ENCODE data around the gene FKBP5.
A peak's percentile ranks its signal among the peaks of the same experiment; 100 is the strongest.

The FKBP5 gene

DNA sequence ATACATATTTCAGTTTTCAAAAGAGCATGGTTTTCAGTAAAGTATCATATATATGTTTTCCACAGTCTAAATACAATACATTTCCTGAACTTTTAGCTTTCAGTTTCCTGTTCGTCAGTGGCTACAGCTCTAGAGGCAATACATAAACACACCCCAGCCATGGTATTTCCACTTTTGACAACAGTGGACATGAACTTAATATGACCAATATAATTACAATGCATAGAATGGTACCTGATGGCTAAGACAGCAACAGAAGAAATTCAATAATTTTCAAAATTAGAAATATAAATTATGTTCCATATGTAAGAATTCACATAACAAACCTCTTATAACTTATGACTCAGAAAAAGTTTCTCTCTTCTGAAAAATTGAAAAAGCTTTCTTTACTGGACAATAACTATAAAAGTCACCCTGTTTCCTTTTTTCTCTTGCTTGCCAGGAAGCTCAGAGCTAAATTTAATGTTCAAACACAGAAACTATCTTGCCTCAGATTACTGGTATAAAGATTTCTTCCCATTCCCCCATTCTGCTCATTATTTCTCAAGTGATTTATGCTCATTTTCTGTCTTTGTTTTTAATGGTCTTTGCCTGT is 19.2 kb downstream of the FKBP5 start:
- H3K9me3 ChIP-seq (replicated peaks; ENCODE audit: insufficient read depth, low read length): no peaks in the 10 kb centered on the region
- H3K4me3 ChIP-seq (ENCODE audit: low read length): peak overlapping the region; percentile 31
- peak overlapping the region; percentile 66; the same call in 1 of the 2 replicates for H3K27ac ChIP-seq (ENCODE audit: low read length)
- no peaks in the 10 kb centered on the region for H3K36me3 ChIP-seq (replicated peaks; ENCODE audit: insufficient read depth, low read length)
- TF ChIP-seq CTCF (IDR thresholded peaks at IDR 0.05; ENCODE audit: low read length): no peak
- H3F3A ChIP-seq (ENCODE audit: insufficient read depth, low read length): peaks cover 13% of the 10 kb centered on the region; the same call in 1 of the 2 replicates
- H3K27me3 ChIP-seq (replicated peaks; ENCODE audit: insufficient read depth, low read length): no peaks in the 10 kb centered on the region
- peak; percentile 55 for DNase-seq
- peak overlapping the region; percentile 91 for H3K4me2 ChIP-seq (ENCODE audit: low read depth, low read length)
- H2AFZ ChIP-seq (ENCODE audit: low read length): peak overlapping the region; percentile 30
- H4K20me1 ChIP-seq (ENCODE audit: insufficient read depth, low read length): no peaks in the 10 kb centered on the region
- H3K79me2 ChIP-seq (ENCODE audit: low read length): peaks cover 43% of the 10 kb centered on the region
- H3K4me1 ChIP-seq (ENCODE audit: low read length): peaks cover 21% of the 10 kb centered on the region
- H3K9ac ChIP-seq (ENCODE audit: low read length): peak overlapping the region; percentile 40; the same call in 1 of the 2 replicates
- H3K9me2 ChIP-seq (replicated peaks; ENCODE audit: insufficient read depth, low read length): no peaks in the 10 kb centered on the region

DNA sequence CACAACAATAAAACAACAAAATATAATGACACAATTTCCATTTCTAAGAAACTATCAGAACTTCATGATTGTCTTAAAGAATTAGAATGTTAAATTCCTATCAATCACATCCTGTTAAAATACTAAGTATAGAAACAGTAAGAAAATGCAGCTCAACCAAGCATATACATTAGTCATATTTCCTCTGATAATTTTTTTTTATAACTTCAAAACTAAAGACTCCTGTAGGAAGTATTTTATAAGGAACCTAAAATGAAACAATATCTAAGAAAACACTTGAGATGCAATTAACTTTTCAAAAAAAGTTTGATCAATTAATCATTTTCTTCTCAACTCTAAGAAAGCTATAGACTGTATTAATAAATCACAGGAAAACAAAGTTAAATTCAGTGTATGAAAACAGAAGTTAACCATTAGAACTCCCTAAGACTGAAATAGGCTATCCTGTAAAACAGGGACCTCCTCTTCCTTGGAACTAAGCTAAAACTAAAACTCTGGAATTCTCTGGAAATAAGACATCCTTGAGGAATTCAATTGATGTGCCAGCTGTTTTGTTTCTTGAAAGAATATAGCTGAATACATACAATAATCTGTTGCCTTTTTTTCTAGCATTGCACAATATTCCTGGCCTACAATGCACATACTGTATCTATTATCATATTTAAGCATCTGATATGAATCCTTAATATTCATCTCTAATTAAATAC is 19.8 kb downstream of the FKBP5 start:
- H3K27ac ChIP-seq (ENCODE audit: low read length): peak overlapping the region; percentile 66
- H3K27me3 ChIP-seq (replicated peaks; ENCODE audit: insufficient read depth, low read length): no peaks in the 10 kb centered on the region
- no peaks in the 10 kb centered on the region for H3K9me3 ChIP-seq (replicated peaks; ENCODE audit: insufficient read depth, low read length)
- TF ChIP-seq EZH2 (optimal IDR thresholded peaks at IDR 0.05; ENCODE audit: low read depth, low read length) (no peak), EZH2phosphoT487 (IDR thresholded peaks at IDR 0.05; ENCODE audit: low read length) (no peak), CTCF (IDR thresholded peaks at IDR 0.05; ENCODE audit: low read length) (no peak)
- peaks cover 46% of the 10 kb centered on the region for H3K79me2 ChIP-seq (ENCODE audit: low read length)
- no peaks in the 10 kb centered on the region for H3K9me2 ChIP-seq (replicated peaks; ENCODE audit: insufficient read depth, low read length)
- H3K9ac ChIP-seq (ENCODE audit: low read length): peak overlapping the region; percentile 40; the same call in 1 of the 2 replicates
- H3K36me3 ChIP-seq (replicated peaks; ENCODE audit: insufficient read depth, low read length): no peaks in the 10 kb centered on the region
- no peaks in the 10 kb centered on the region for H4K20me1 ChIP-seq (ENCODE audit: insufficient read depth, low read length)
- H3F3A ChIP-seq (ENCODE audit: insufficient read depth, low read length): peaks cover 13% of the 10 kb centered on the region; the same call in 1 of the 2 replicates
- H3K4me2 ChIP-seq (ENCODE audit: low read depth, low read length): peak overlapping the region; percentile 91
- peak overlapping the region; percentile 30 for H2AFZ ChIP-seq (ENCODE audit: low read length)
- peaks cover 27% of the 10 kb centered on the region for H3K4me1 ChIP-seq (ENCODE audit: low read length)
- H3K4me3 ChIP-seq (ENCODE audit: low read length): peak overlapping the region; percentile 31
- DNase-seq: no peak

- peaks cover 13% of the 10 kb centered on the region; the same call in 1 of the 2 replicates for H3F3A ChIP-seq (ENCODE audit: insufficient read depth, low read length)
- H3K27me3 ChIP-seq (replicated peaks; ENCODE audit: insufficient read depth, low read length): no peaks in the 10 kb centered on the region
- no peaks in the 10 kb centered on the region for H4K20me1 ChIP-seq (ENCODE audit: insufficient read depth, low read length)
- H3K4me1 ChIP-seq (ENCODE audit: low read length): peaks cover 32% of the 10 kb centered on the region
- H3K36me3 ChIP-seq (replicated peaks; ENCODE audit: insufficient read depth, low read length): no peaks in the 10 kb centered on the region
- H3K4me3 ChIP-seq (ENCODE audit: low read length): no peak overlapping the region
- peaks cover 48% of the 10 kb centered on the region for H3K79me2 ChIP-seq (ENCODE audit: low read length)
- no peak overlapping the region for H3K4me2 ChIP-seq (ENCODE audit: low read depth, low read length)
- H3K9ac ChIP-seq (ENCODE audit: low read length): no peak overlapping the region
- TF ChIP-seq EZH2phosphoT487 (IDR thresholded peaks at IDR 0.05; ENCODE audit: low read length) (no peak), CTCF (IDR thresholded peaks at IDR 0.05; ENCODE audit: low read length) (no peak), EZH2 (optimal IDR thresholded peaks at IDR 0.05; ENCODE audit: low read depth, low read length) (no peak)
- no peaks in the 10 kb centered on the region for H3K9me2 ChIP-seq (replicated peaks; ENCODE audit: insufficient read depth, low read length)
- H3K9me3 ChIP-seq (replicated peaks; ENCODE audit: insufficient read depth, low read length): no peaks in the 10 kb centered on the region
- DNase-seq: no peak
- H2AFZ ChIP-seq (ENCODE audit: low read length): no peak overlapping the region
- H3K27ac ChIP-seq (ENCODE audit: low read length): no peak overlapping the region
Measured at GRCh38 chr6:35668096-35668495, 20.6 kb downstream of the FKBP5 start.

Measured in MM.1S (cell line).